Panc1 (cell line): ENCODE results near the gene FGGY. TPM values are rescaled to one million over a fixed set of nuclear protein-coding genes. Genes with fewer than 3 reads are reported as not detected.

Source experiments
- ATAC-seq: fragments of 200-7000 bp; cut with Tn5 transposase; 2 replicates; pipeline ENCODE4 v1.9.1; 2020; ENCODE audit warnings: mild to moderate bottlenecking, moderate library complexity
- BruUV-seq: library from RNA; stranded (reverse); fragments of 400-500 nt; replicated peaks from 2 replicates; lab custom pipeline; 2021; lab: Mats Ljungman, UMichigan
- CTCF ChIA-PET: fragments of 300-600 bp; sonication (Branson Sonifier 250); formaldehyde crosslinking; loops from one replicate; lab custom pipeline; 2022; ENCODE audit warnings: antibody characterized with exemption; lab: Charles Lee
- POLR2A ChIA-PET: fragments of 300-600 bp; sonication (Branson Sonifier 250); formaldehyde crosslinking; loops from one replicate; lab custom pipeline; 2022; ENCODE audit warnings: antibody characterized with exemption; lab: Charles Lee
- DNase-seq: peaks from one replicate; pipeline ENCODE4 v3.0.0-alpha.2; 2010; ENCODE audit warnings: low read depth, low spot score
- H3K27ac ChIP-seq: 2 replicates; pipeline ENCODE4 v1.5.1; 2011; ENCODE audit warnings: mild to moderate bottlenecking, low read length, inconsistent platforms
- H3K27me3 ChIP-seq: fragments of 200-500 bp; sonication (Bioruptor generic); 2 replicates; pipeline ENCODE4 v1.6.0; 2014; ENCODE audit warnings: low read length, inconsistent platforms; ENCODE audit not compliant: control insufficient read depth, insufficient read depth
- H3K36me3 ChIP-seq: fragments of 200-500 bp; sonication (Bioruptor generic); 2 replicates; pipeline ENCODE4 v1.5.1; 2014; ENCODE audit warnings: inconsistent platforms, mild to moderate bottlenecking, low read length, moderate library complexity; ENCODE audit not compliant: control insufficient read depth, insufficient read depth
- H3K4me1 ChIP-seq: 2 replicates; pipeline ENCODE4 v1.5.1; 2011; ENCODE audit warnings: inconsistent platforms, mild to moderate bottlenecking, low read length, moderate library complexity; ENCODE audit not compliant: control insufficient read depth, insufficient read depth
- H3K4me3 ChIP-seq, 2 experiments: 2 replicates each; pipeline ENCODE4 v1.5.1; 2011 to 2012; ENCODE audit warnings: low read depth in 2 of 2, low read length in 2 of 2, mild to moderate bottlenecking in 2 of 2, inconsistent platforms in 1 of 2, moderate library complexity in 1 of 2
- H3K9me3 ChIP-seq: fragments of 200-500 bp; sonication (Bioruptor generic); 2 replicates; pipeline ENCODE4 v1.5.1; 2014; ENCODE audit warnings: low read depth, mild to moderate bottlenecking, inconsistent platforms, low read length, moderate library complexity; ENCODE audit not compliant: control insufficient read depth, insufficient read depth
- CTCF ChIP-seq: fragments of 450-650 bp; IDR thresholded peaks from 2 replicates; pipeline ENCODE4 v1.5.1; 2017; ENCODE audit warnings: mild to moderate bottlenecking
- POLR2AphosphoS5 ChIP-seq: IDR thresholded peaks from 2 replicates; pipeline ENCODE4 v1.6.1; 2012; ENCODE audit warnings: mild to moderate bottlenecking, low read depth, low read length, moderate library complexity
- REST ChIP-seq, 2 experiments: IDR thresholded peaks; 2 replicates each; pipeline ENCODE4 v1.6.1; 2011 to 2012; ENCODE audit warnings: low read depth in 2 of 2, control low read depth in 1 of 2, low read length in 1 of 2, mild to moderate bottlenecking in 1 of 2, moderate library complexity in 1 of 2; ENCODE audit not compliant: insufficient read depth in 1 of 2
- SIN3A ChIP-seq: IDR thresholded peaks from 2 replicates; pipeline ENCODE4 v1.6.1; 2012; ENCODE audit warnings: low read depth, mild to moderate bottlenecking, low read length, moderate library complexity, borderline replicate concordance; ENCODE audit not compliant: insufficient read depth
- TCF7L2 ChIP-seq: IDR thresholded peaks from 2 replicates; pipeline ENCODE4 v1.6.1; 2011; ENCODE audit warnings: mild to moderate bottlenecking, low read depth, low read length, inconsistent platforms
- in situ Hi-C: cut with HindIII; loops from 2 replicates; pipeline ENCODE4 v1.10.0; 2016; ENCODE audit warnings: low sequenced_read_pairs, low pct_unique_long_range_greater_than_20kb
- intact Hi-C: fragments of 100-400 bp; cut with micrococcal nuclease; formaldehyde crosslinking; loops from one replicate; pipeline ENCODE4 v1.10.0; 2022; ENCODE audit not compliant: unreplicated experiment
- total RNA-seq: library from RNA; stranded (reverse); gene quantifications from one replicate; pipeline ENCODE4 v1.2.1, GENCODE V29; 2021; ENCODE audit not compliant: unreplicated experiment

The FGGY gene
- total RNA-seq, 1 experiment from 2014 or later = 15.5 TPM

GRCh38 chr1:59510249-59510648 is 213.4 kb downstream of the FGGY start:
- TF ChIP-seq SIN3A (no peak), TCF7L2 (no peak), REST (IDR thresholded peaks at IDR 0.05; ENCODE audit: insufficient read depth in 1 of 2, low read depth in 2 of 2, low read length in 1 of 2) (no peak), POLR2AphosphoS5 (no peak), CTCF (no peak)
- in situ Hi-C loops = no loop called here
- CTCF ChIA-PET = no interaction called here
- no TSS peak for BruUV-seq
- Histone ChIP-seq H3K36me3 (no peaks in the 10 kb centered on the region), H3K9me3 (no peaks in the 10 kb centered on the region), H3K27ac (no peak overlapping the region), H3K4me1 (no peaks in the 10 kb centered on the region), H3K4me3 (no peak overlapping the region), H3K27me3 (no peaks in the 10 kb centered on the region)
- intact Hi-C loops = no loop called here
- POLR2A ChIA-PET = no interaction called here
- DNase-seq (no peak), ATAC-seq (no peak)

- intact Hi-C loops (no loop called here), in situ Hi-C loops (no loop called here)
- ATAC-seq = no peak
- TF ChIP-seq TCF7L2 = no peak
- TF ChIP-seq POLR2AphosphoS5 = no peak
- TF ChIP-seq REST (IDR thresholded peaks at IDR 0.05; ENCODE audit: insufficient read depth in 1 of 2, low read depth in 2 of 2, low read length in 1 of 2) = no peak
- no peak for TF ChIP-seq SIN3A
- TF ChIP-seq CTCF = no peak
- no peak for DNase-seq
- BruUV-seq = no TSS peak
- no peaks in the 10 kb centered on the region for H3K36me3 ChIP-seq
- no peak overlapping the region for H3K27ac ChIP-seq
- POLR2A ChIA-PET = no interaction called here
- H3K27me3 ChIP-seq = no peaks in the 10 kb centered on the region
- H3K4me1 ChIP-seq = no peaks in the 10 kb centered on the region
- CTCF ChIA-PET = no interaction called here
- no peaks in the 10 kb centered on the region for H3K9me3 ChIP-seq
- H3K4me3 ChIP-seq = no peak overlapping the region
Observed at GRCh38 chr1:59511476-59512465, 214.9 kb downstream of the FGGY start.
